Stomach (tissue), 4 donors: ENCODE data around the gene NES.
A peak's percentile ranks its signal among the peaks of the same experiment; 100 is the strongest.

Experiments used
- POLR2A ChIP-seq, 4 donors: fragments of 450-650 bp; IDR thresholded peaks; one replicate each; pipeline ENCODE4 v1.6.1; 2016; ENCODE audit warnings: antibody characterized with exemption in 4 of 4, control low read depth in 2 of 4, mild to moderate bottlenecking in 1 of 4, moderate library complexity in 1 of 4
- POLR2AphosphoS5 ChIP-seq, 3 donors: sonication (generic); formaldehyde crosslinking; IDR thresholded peaks; one replicate each; pipeline ENCODE4 v1.6.1; 2016; ENCODE audit warnings: antibody characterized with exemption in 3 of 3
- TF ChIP-seq, protein P1 (sequence below), 7 experiments: fragments of 450-650 bp in 4 of 7; fragments of 200-600 bp in 3 of 7; sonication (generic) in 3 of 7; IDR thresholded peaks; one replicate each; pipeline ENCODE4 v1.5.1; 2016 to 2019; ENCODE audit warnings: antibody characterized with exemption in 7 of 7, control low read depth in 2 of 7, mild to moderate bottlenecking in 1 of 7

GRCh38 chr1:156725683-156726280, 48.6 kb upstream of the NES start:
- TF ChIP-seq POLR2A (IDR thresholded peaks at IDR 0.05), result no peak
- peak in 1 of 3 donors; percentile 84 for TF ChIP-seq POLR2AphosphoS5 (IDR thresholded peaks at IDR 0.05)
- TF ChIP-seq, protein P1, sequence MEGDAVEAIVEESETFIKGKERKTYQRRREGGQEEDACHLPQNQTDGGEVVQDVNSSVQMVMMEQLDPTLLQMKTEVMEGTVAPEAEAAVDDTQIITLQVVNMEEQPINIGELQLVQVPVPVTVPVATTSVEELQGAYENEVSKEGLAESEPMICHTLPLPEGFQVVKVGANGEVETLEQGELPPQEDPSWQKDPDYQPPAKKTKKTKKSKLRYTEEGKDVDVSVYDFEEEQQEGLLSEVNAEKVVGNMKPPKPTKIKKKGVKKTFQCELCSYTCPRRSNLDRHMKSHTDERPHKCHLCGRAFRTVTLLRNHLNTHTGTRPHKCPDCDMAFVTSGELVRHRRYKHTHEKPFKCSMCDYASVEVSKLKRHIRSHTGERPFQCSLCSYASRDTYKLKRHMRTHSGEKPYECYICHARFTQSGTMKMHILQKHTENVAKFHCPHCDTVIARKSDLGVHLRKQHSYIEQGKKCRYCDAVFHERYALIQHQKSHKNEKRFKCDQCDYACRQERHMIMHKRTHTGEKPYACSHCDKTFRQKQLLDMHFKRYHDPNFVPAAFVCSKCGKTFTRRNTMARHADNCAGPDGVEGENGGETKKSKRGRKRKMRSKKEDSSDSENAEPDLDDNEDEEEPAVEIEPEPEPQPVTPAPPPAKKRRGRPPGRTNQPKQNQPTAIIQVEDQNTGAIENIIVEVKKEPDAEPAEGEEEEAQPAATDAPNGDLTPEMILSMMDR (IDR thresholded peaks at IDR 0.05), result peak in 6 of 7 experiments; percentile 60 to 97 (median 93)
